HCT116 (cell line): ENCODE measurements around the gene RHEB. TPM values are rescaled to one million over a fixed set of nuclear protein-coding genes. Genes with fewer than 3 reads are reported as not detected.

ENCODE experiments used
- ATAC-seq: fragments of 200-7000 bp; cut with Tn5 transposase; 2 replicates; pipeline ENCODE4 v1.9.1; 2020; ENCODE audit warnings: mild to moderate bottlenecking, moderate library complexity
- BruUV-seq: library from RNA; stranded (reverse); fragments of 400-500 nt; replicated peaks from 2 replicates; lab custom pipeline; 2021; lab: Mats Ljungman, UMichigan
- CTCF ChIA-PET: fragments of 300-600 bp; sonication (Branson Sonifier 250); formaldehyde crosslinking; loops from one replicate; lab custom pipeline; 2021; ENCODE audit warnings: antibody characterized with exemption; lab: Charles Lee
- POLR2A ChIA-PET: fragments of 300-600, 350-600 bp; sonication (Branson Sonifier 250); formaldehyde crosslinking; loops from one replicate; lab custom pipeline; 2021; ENCODE audit warnings: antibody characterized with exemption; lab: Charles Lee
- RAD21 ChIA-PET, 2 experiments: fragments of 300-600 bp; sonication (Branson Sonifier 250); formaldehyde crosslinking; loops; one replicate each; lab custom pipeline; 2023; ENCODE audit warnings: low total read pairs in 2 of 2; ENCODE audit not compliant: uncharacterized antibody in 2 of 2, unreplicated experiment in 2 of 2, low non-redundant PET in 1 of 2; lab: Charles Lee
- DNase-seq: peaks from one replicate; pipeline ENCODE4 v3.0.0-alpha.2; 2010; ENCODE audit warnings: low read depth, low spot score
- H2AFZ ChIP-seq: fragments of 200-600 bp; shearing (Covaris generic), sonication (generic); 2 replicates; pipeline ENCODE4 v1.6.1; 2017; ENCODE audit warnings: low read depth, mixed run types, mixed read lengths, antibody characterized with exemption, low read length; ENCODE audit not compliant: poor library complexity, severe bottlenecking
- H3K27ac ChIP-seq: 2 replicates; pipeline ENCODE4 v1.5.1; 2012; ENCODE audit warnings: low read depth, low read length
- H3K27me3 ChIP-seq: fragments of 200-600 bp; sonication (generic); 2 replicates; pipeline ENCODE4 v1.6.1; 2016; ENCODE audit warnings: mixed run types, low read length, mixed read lengths; ENCODE audit not compliant: insufficient read depth
- H3K36me3 ChIP-seq, 2 experiments: fragments of 200-500 bp in 1 of 2; fragments of 200-600 bp in 1 of 2; sonication (Bioruptor generic) in 1 of 2; sonication (generic) in 1 of 2; 2 replicates each; pipeline versions ENCODE4 v1.5.1 to v1.6.1; 2014 to 2016; ENCODE audit warnings: low read length in 2 of 2, inconsistent platforms in 1 of 2, mixed read lengths in 1 of 2, mixed run types in 1 of 2; ENCODE audit not compliant: insufficient read depth in 2 of 2, control insufficient read depth in 1 of 2
- H3K4me1 ChIP-seq, 2 experiments: fragments of 200-600 bp in 1 of 2; sonication (generic) in 1 of 2; 2 replicates each; pipeline versions ENCODE4 v1.5.1 to v1.6.1; 2012 to 2017; ENCODE audit warnings: low read length in 2 of 2, inconsistent platforms in 1 of 2, mild to moderate bottlenecking in 1 of 2, mixed read lengths in 1 of 2, mixed run types in 1 of 2, moderate library complexity in 1 of 2; ENCODE audit not compliant: insufficient read depth in 2 of 2, control insufficient read depth in 1 of 2
- H3K4me2 ChIP-seq: fragments of 200-600 bp; sonication (generic); 2 replicates; pipeline ENCODE4 v1.6.1; 2017; ENCODE audit warnings: mixed run types, low read length, mixed read lengths
- H3K4me3 ChIP-seq, 2 experiments: fragments of 200-600 bp in 1 of 2; sonication (generic) in 1 of 2; replicated peaks in 1 of 2; 2 replicates each; pipeline ENCODE4 v1.5.1; 2011 to 2016; ENCODE audit warnings: low read length in 2 of 2, control low read depth in 1 of 2, low read depth in 1 of 2, mild to moderate bottlenecking in 1 of 2, mixed read lengths in 1 of 2, mixed run types in 1 of 2
- H3K79me2 ChIP-seq: fragments of 200-600 bp; sonication (generic); 2 replicates; pipeline ENCODE4 v1.6.1; 2017; ENCODE audit warnings: mild to moderate bottlenecking, mixed run types, low read length, moderate library complexity, mixed read lengths; ENCODE audit not compliant: insufficient read depth
- H3K9ac ChIP-seq: fragments of 200-600 bp; sonication (generic); 2 replicates; pipeline ENCODE4 v1.6.1; 2016; ENCODE audit warnings: low read length, mixed read lengths
- H3K9me2 ChIP-seq: fragments of 200-600 bp; sonication (generic), shearing (Covaris generic); 2 replicates; pipeline ENCODE4 v1.6.1; 2017; ENCODE audit warnings: mixed run types, mild to moderate bottlenecking, moderate library complexity; ENCODE audit not compliant: insufficient read depth
- H3K9me3 ChIP-seq, 2 experiments: fragments of 200-500 bp in 1 of 2; fragments of 200-600 bp in 1 of 2; sonication (Bioruptor generic) in 1 of 2; sonication (generic) in 1 of 2; 2 replicates each; pipeline ENCODE4 v1.6.1; 2014 to 2017; ENCODE audit warnings: low read length in 2 of 2, mixed read lengths in 2 of 2, inconsistent platforms in 1 of 2, low read depth in 1 of 2, mild to moderate bottlenecking in 1 of 2, mixed run types in 1 of 2, moderate library complexity in 1 of 2; ENCODE audit not compliant: control insufficient read depth in 1 of 2, insufficient read depth in 1 of 2
- H4K20me1 ChIP-seq: fragments of 200-600 bp; sonication (generic), shearing (Covaris generic); 2 replicates; pipeline ENCODE4 v1.6.1; 2017; ENCODE audit warnings: mixed run types, mild to moderate bottlenecking, moderate library complexity; ENCODE audit not compliant: insufficient read depth
- EZH2 ChIP-seq: fragments of 200-600 bp; sonication (generic); IDR thresholded peaks from 2 replicates; pipeline ENCODE4 v1.6.1; 2017; ENCODE audit warnings: antibody characterized with exemption, mixed run types
- SIN3A ChIP-seq: IDR thresholded peaks from 2 replicates; pipeline ENCODE4 v1.6.1; 2012; ENCODE audit warnings: low read depth
- SRF ChIP-seq: IDR thresholded peaks from 2 replicates; pipeline ENCODE4 v1.6.1; 2012; ENCODE audit warnings: low read depth
- TCF7L2 ChIP-seq: IDR thresholded peaks from 2 replicates; pipeline ENCODE4 v1.7.0; 2011; ENCODE audit warnings: borderline replicate concordance, inconsistent platforms; ENCODE audit not compliant: insufficient read depth, insufficient read length; ENCODE audit errors: extremely low read depth
- ZNF274 ChIP-seq: fragments of 200-500 bp; sonication (Bioruptor generic); IDR thresholded peaks from 2 replicates; pipeline ENCODE4 v1.6.1; 2014; ENCODE audit warnings: mild to moderate bottlenecking, low read depth, low read length, inconsistent platforms
- intact Hi-C: fragments of 100-400 bp; cut with micrococcal nuclease; formaldehyde crosslinking; loops from 2 replicates; pipeline ENCODE4 v1.10.0; 2022
- total RNA-seq: library from RNA; stranded (reverse); gene quantifications from one replicate; pipeline ENCODE4 v1.2.1, GENCODE V29; 2021; ENCODE audit not compliant: unreplicated experiment

RHEB gene
- total RNA-seq, 1 experiment from 2014 or later = 114 TPM

DNA sequence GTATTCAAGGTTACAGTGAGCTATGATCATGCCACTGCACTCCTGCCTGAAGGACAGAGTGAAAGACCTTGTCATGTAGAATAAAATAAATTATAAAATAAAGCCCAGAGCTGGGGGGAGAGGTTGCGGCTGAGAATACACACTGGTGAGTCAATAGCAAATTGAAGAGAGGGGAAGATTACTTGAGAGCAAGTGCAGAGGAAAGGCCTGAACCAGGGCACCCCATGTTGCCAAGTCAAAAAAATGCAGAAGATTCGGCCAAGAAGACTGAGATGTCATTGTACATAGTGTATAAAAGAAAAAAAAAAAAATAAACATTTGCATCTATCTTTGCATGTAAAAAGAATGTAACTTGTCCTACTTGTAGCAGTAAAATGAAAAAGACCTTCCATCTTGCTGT, 32.5 kb downstream of the RHEB start:
- H3K9me3 ChIP-seq = no peaks in the 10 kb centered on the region
- DNase-seq (no peak), ATAC-seq (no peak)
- peaks cover 30 to 46% of the 10 kb centered on the region in 2 experiments for H3K36me3 ChIP-seq
- H3K9me2 ChIP-seq = no peaks in the 10 kb centered on the region
- BruUV-seq = no TSS peak
- H2AFZ ChIP-seq = no peak overlapping the region
- CTCF ChIA-PET = no interaction called here
- no peak overlapping the region for H3K27ac ChIP-seq
- POLR2A ChIA-PET = interaction anchor here (1.0 kb wide), 1 partner anchor 8 kb away, joined by 3 read pairs; no protein-coding TSS in a partner anchor
- peaks cover 23 to 54% of the 10 kb centered on the region in 2 experiments for H3K4me1 ChIP-seq
- no peaks in the 10 kb centered on the region for H3K27me3 ChIP-seq
- no peaks in the 10 kb centered on the region for H4K20me1 ChIP-seq
- intact Hi-C loops = no loop called here
- RAD21 ChIA-PET = no interaction called here
- H3K4me2 ChIP-seq = no peak overlapping the region
- H3K9ac ChIP-seq = no peak overlapping the region
- H3K79me2 ChIP-seq = peaks cover 100% of the 10 kb centered on the region
- TF ChIP-seq SIN3A = no peak
- TF ChIP-seq TCF7L2 = no peak
- TF ChIP-seq ZNF274 = no peak
- TF ChIP-seq EZH2 = no peak
- no peak overlapping the region for H3K4me3 ChIP-seq

DNA sequence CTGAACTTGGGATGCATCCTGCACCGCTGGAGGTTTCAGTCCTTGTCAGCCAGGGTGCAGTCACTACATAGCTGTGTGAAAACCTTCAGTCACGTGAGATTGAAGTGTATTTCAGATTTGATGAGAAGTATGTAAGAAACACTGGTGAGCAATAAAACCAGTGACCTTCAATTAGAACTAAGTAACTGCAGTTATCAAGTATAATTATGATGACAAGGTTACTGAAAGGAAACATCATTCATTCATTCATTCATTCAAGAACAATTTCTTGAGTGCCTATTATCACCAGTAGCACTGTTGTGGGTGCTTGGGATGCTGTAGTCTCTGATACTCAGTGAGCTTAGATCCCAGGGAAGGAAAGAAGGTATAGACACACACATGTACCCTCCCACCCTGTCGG, 33.6 kb downstream of the RHEB start:
- Histone ChIP-seq H3K27me3 (no peaks in the 10 kb centered on the region), H4K20me1 (no peaks in the 10 kb centered on the region), H3K4me1 (peaks cover 15 to 42% of the 10 kb centered on the region in 2 experiments), H3K9me3 (no peaks in the 10 kb centered on the region), H3K79me2 (peaks cover 100% of the 10 kb centered on the region), H3K36me3 (peaks cover 30 to 46% of the 10 kb centered on the region in 2 experiments), H3K27ac (no peak overlapping the region), H2AFZ (no peak overlapping the region), H3K4me2 (peak overlapping the region; percentile 27; the same call in 1 of the 2 replicates), H3K9ac (no peak overlapping the region), H3K9me2 (no peaks in the 10 kb centered on the region), H3K4me3 (no peak overlapping the region)
- no TSS peak for BruUV-seq
- CTCF ChIA-PET = no interaction called here
- TF ChIP-seq SRF (no peak), SIN3A (0 out of 2 replicates have a peak, but pooled peaks have one; percentile 23)
- POLR2A ChIA-PET = interaction anchor here (1.0 kb wide), 1 partner anchor 9 kb away, joined by 3 read pairs; no protein-coding TSS in a partner anchor
- ATAC-seq (no peak), DNase-seq (no peak)
- RAD21 ChIA-PET = no interaction called here
- intact Hi-C loops = no loop called here
